Measurements from ENCODE around the gene ITPK1.

Gene ITPK1

DNA sequence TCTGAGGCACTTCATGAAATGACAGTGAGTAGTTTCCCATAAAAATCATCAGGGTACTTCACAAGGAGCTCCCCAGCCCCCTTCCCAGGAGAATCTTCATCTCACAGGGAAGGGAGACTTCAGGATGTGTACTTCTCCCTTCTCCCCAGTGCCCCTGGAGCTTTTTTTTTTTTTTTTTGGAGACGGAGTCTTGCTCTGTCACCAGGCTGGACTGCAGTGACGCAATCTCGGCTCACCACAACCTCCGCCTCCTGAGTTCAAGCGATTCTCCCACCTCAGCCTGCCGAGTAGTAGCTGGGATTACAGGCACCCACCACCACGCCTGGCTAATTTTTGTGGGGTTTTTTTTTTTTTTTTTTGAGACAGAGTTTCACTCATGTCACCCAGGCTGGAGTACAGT, 10.4 kb downstream of the ITPK1 start:
- DNase-seq (ENCODE audit: low read depth in 2 of 2) = peak; percentile 17 to 24

GRCh38 chr14:93104961-93105360, 10.8 kb downstream of the ITPK1 start:
- DNase-seq (ENCODE audit: low read depth in 2 of 2) = no peak

DNA sequence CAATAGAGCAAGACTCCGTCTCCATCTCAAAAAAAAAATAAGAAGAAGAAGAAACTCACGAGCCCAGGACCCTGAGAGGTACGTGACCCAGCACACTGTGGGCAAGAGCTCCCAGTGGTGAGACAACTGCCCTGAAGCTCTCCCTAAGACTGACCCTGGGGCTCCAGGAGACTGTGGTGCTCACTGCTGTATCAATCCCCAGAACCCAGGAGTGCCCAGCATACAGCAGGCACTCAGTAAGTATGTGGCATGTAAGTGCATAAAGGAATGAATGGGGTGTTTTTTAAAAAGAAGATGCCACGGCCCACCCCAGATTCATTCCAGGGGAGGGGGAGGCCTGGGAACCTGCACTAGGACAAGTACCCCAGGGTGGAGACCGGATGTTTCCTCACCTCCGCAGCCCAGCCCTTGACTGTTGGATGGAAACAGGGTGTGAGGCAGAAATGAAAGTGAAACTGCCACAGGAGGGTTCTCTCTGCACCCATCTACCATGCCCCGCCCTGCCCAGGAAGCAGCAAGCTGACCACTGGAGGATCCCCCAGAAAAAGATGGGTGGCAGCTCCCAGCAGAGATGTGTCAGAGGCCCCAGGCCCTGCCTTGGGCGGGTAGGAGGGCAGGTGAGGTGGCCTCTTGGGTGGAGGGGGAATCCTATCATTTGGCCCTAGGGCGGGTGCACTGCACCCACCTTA, 12.2 kb downstream of the ITPK1 start:
- no peak for DNase-seq (ENCODE audit: low read depth in 2 of 2)

GRCh38 chr14:93102141-93102540, 13.6 kb downstream of the ITPK1 start:
- DNase-seq (ENCODE audit: low read depth in 2 of 2) = no peak

DNA sequence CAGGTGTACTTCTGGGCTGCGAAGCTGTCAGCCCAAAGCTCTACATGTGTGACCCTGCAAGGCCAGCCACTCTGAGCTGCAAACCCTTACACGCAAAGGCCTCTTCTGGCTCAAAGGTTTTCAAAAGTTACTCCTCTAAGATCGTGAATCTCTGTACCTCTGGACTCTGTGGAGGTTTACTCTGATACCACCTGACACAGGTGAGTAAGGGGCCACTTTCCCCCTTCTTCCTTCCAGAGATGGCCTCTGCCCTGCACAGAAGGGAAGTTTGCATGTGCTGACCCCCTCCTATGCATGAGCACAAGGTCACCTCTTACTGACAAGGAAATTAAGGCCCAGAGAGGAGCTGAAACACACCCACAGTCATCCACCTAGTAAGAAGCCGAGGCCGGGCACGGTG, 14.5 kb downstream of the ITPK1 start:
- DNase-seq (ENCODE audit: low read depth in 2 of 2) = no peak

DNA sequence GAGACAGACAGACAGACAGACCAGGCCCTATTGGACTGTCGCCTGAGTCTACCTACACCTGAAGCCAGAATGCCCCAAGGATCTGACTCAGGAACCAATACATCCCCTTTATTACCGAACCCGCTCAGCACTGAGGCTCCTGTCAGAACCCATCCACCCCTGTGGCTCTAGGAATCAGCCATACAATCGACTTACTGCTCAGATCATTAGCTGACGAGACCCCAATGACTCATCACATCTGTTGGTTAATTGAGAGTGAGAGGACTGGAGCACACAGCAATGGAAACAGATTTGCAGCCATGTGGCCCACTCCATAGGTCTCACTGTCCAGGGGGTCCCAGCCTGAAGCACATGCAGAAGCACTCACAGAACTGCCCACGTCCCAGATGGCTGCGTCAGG, 15.2 kb downstream of the ITPK1 start:
- no peak for DNase-seq (ENCODE audit: low read depth in 2 of 2)

DNA sequence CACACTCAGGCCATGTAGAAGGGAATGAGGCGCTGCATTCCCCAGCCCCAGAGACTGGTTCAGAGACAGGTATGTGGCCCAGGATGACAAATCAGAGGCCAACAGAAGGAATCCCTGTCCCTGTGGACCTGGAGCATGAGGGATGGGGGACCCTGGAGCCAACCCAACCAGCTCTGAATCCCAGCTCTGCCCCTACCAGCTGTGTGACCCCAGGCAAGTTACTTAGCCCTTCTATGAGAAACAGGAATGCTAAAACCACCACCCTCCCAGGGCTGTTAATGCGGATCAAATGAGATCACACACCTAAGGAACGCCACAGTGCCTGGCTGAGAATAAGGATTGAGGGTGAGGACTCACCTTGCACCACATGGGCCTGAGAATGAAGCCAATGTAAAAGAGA, 15.6 kb downstream of the ITPK1 start:
- no peak for DNase-seq (ENCODE audit: low read depth in 2 of 2)

- DNase-seq (ENCODE audit: low read depth in 2 of 2) = no peak
Measured at GRCh38 chr14:93099643-93100042, 16.1 kb downstream of the ITPK1 start.

DNA sequence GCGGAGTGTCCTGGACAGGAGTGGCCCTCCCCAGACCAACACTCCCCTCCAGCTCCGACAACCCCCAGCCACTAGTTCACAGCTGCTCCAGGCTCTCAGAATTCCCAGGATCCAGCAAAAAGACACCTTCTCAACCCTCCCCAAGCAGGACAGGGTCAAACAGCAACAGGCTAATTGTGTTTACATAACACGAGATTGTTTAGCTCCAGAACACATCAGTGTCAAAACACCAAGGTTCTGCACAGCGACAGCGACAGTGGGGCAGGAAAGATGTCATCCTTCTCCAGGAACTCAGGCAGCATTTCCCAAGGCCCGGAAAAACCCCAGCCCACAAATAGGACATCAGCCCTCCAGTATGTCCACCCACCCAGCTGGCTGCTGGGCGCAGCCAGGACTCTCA, 16.5 kb downstream of the ITPK1 start:
- DNase-seq (ENCODE audit: low read depth in 2 of 2) = no peak

DNA sequence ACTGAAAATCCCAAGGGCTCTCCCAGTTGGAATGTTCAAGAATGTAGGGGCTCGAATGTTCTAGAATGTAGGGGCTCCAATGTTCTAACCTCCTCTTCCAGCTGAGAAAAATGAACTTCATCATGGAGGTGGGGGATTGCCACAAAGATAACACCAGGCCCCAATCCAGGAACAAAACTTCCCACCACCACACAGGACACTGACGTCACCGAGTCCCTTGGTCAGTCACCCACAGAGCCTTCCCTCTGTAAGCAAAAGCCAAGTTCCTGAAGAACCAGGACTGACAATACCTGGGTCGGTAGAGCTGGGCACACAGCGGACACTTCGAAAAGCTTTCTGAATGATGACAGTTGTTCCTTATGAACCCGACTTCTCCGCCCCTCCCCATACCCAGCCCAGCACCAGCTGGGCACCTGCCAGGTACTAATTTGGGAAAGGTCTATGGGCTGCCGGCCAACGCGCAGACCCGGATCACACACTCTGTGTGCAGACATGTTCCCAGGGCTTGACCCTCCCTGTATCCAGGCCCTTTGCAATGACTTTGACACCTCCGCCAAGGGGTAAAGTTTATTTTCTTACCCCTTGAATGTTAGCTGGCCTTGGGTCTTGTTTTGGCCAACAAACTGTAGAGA, 18.9 kb downstream of the ITPK1 start:
- DNase-seq (ENCODE audit: low read depth in 2 of 2) = no peak

GRCh38 chr14:93095742-93096510, 19.8 kb downstream of the ITPK1 start:
- DNase-seq (ENCODE audit: low read depth in 2 of 2) = no peak

DNA sequence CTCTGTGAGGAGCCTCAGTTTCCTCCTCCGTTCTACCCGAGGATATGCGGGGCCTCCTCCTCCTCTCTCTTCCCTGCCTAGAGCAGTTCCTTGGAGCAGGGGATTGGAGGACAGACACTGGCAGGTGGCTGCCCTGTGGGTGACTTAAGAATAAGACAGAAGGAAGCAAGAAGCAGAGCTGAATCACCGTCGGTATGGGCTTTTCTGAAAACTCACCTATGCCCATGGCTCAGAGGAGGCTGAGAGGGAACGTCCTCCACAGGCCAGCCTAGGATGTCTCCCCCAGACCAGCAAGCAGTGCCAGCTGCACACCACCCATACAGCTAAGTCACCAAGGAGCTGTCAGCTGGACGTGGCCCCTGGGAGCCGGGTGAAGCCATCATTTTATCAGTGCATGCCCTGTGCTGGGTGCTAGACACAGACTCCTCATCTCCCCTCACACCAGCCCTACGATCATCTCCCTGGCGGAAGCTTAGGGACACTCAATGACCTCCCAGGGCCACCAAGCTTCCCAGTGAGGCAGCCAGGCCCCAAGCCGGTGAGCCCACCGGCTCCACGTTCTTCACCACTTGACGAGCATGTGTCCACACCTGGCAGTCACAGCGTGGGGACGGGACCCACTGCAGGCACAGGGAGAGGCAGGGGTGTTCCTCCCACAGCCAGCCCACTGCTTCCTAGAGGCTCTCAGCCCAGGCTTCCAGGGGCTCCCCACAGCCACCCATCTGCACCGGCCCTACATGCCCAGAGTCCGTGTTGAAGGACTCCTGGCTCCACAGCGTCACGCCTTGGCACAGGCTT, 21.4 kb downstream of the ITPK1 start:
- no peak for DNase-seq (ENCODE audit: low read depth in 2 of 2)

GRCh38 chr14:93092606-93093556, 22.8 kb downstream of the ITPK1 start:
- DNase-seq (ENCODE audit: low read depth in 2 of 2) = no peak

DNA sequence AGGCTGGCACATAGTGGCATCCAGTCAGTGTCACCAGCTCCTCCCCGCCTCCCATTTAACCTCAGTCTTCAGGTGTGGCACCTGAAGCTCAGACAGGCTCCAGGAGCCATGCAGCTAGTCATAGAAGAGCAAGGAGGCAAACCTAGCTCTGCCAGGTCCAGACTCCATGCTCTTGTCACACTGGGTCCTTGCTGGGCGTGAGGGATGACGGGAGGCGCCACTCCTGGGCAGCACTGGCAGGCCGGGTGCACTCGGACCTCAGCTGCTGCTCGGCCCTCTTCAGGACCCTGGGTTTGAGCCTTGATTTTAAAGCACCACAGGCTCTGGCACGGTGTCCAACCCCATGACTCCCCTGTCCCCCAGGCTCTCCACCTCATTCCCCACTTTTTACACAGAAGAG, 24.1 kb downstream of the ITPK1 start:
- no peak for DNase-seq (ENCODE audit: low read depth in 2 of 2)

GRCh38 chr14:93090826-93091555, 24.7 kb downstream of the ITPK1 start:
- DNase-seq (ENCODE audit: low read depth in 2 of 2) = no peak

DNA sequence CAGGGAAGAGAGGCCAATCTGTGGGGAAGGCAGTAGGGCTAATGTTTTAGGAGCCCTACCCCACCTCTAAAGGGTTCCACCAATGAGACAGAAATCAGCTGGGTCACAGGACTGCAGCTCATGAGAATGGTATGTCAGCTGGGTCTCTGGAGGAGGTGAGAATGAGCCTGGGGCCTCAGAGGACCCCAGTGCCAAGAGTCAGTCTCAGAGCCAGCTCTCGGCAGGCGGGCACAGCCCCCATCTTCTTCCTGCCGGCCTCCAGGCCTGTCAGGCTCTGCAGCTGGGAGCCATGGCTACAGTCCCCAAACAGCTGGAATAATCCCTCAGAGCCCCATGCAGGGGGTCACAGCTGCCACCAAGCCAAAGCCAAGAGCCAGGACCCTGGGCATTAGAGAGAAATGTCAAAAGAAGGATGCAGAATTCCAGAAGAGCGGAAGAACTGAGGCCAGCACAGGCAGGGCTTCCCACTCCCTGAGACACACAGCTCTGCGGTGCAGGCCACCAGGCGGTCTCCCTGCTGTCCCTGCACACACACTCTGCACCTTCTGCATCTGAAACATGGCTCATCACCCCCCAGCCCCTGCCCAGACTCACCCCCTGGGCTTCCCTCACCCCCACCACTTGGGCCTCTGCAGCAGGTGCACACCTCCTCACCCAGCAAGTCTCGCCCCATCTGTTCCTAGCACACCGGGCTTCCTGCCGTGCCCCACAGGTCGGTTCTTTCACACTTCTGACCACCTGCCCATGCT, 26.0 kb downstream of the ITPK1 start:
- DNase-seq (ENCODE audit: low read depth in 2 of 2) = no peak

DNA sequence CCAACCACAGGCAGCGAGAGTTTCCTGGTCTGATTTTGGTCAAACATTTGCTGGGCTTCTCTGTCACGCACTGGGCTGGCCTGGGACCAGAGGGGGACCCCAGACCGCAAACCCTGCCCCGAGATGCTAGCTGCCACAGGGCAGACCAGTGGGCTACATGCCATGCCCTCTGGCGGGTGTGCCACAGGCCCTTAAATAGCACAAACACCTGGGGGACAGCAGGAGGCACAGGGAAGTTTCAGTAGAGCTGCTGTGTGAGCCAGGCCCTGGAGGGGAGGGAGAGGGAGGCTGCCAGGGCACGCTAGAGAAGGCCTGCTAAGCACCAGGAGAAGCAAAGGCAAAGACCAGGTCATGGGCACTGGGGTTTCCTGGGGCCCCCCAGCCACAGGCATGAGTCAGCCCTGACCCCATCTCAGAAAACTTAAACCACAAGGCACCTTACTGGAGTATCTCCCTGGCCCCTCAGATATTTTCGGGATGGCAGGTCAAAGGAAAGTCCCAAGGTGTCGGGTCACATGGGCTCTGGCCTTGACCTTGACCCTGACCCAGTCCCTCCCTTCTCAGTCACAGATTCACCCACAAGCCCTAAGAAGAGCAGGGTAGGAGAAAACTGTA, 29.2 kb downstream of the ITPK1 start:
- no peak for DNase-seq (ENCODE audit: low read depth in 2 of 2)

GRCh38 chr14:93085911-93086310, 29.8 kb downstream of the ITPK1 start:
- DNase-seq (ENCODE audit: low read depth in 2 of 2) = no peak

Data from fibroblast of skin of left biceps (primary cell).